HEK293T (cell line): ENCODE data around the gene TRIM38.

Experiments
- CTCF ChIA-PET: fragments of 350-600 bp; formaldehyde crosslinking; extraction: SDS; loops from one replicate; lab custom pipeline; 2021; ENCODE audit warnings: antibody characterized with exemption, inconsistent platforms; lab: Yijun Ruan, JAX
- POLR2A ChIA-PET: fragments of 350-600 bp; formaldehyde crosslinking; extraction: SDS; loops from one replicate; lab custom pipeline; 2020; ENCODE audit warnings: antibody characterized with exemption, inconsistent platforms; lab: Yijun Ruan, JAX
- DNase-seq: peaks from one replicate; pipeline ENCODE4 v3.0.0; 2012; ENCODE audit warnings: mixed read lengths; ENCODE audit errors: extremely low spot score
- ARNT ChIP-seq: fragments of 450-650 bp; IDR thresholded peaks from 2 replicates; pipeline ENCODE4 v1.6.1; 2017; ENCODE audit warnings: mild to moderate bottlenecking
- BHLHE40 ChIP-seq: fragments of 450-650 bp; IDR thresholded peaks from 2 replicates; pipeline ENCODE4 v1.6.1; 2016; ENCODE audit warnings: mild to moderate bottlenecking, moderate library complexity, borderline replicate concordance
- CTBP1 ChIP-seq: fragments of 450-650 bp; IDR thresholded peaks from 2 replicates; pipeline ENCODE4 v1.6.1; 2016; ENCODE audit warnings: borderline replicate concordance
- ELF4 ChIP-seq: fragments of 450-650 bp; IDR thresholded peaks from 2 replicates; pipeline ENCODE4 v1.6.1; 2017; ENCODE audit warnings: antibody characterized with exemption
- FOXA1 ChIP-seq: fragments of 450-650 bp; IDR thresholded peaks from 2 replicates; pipeline ENCODE4 v1.6.1; 2016; ENCODE audit warnings: mild to moderate bottlenecking
- FOXK2 ChIP-seq: fragments of 450-650 bp; IDR thresholded peaks from 2 replicates; pipeline ENCODE4 v1.6.1; 2016; ENCODE audit warnings: mild to moderate bottlenecking
- FOXM1 ChIP-seq: fragments of 450-650 bp; IDR thresholded peaks from 2 replicates; pipeline ENCODE4 v1.6.1; 2017; ENCODE audit warnings: mild to moderate bottlenecking, borderline replicate concordance
- HDGF ChIP-seq: fragments of 450-650 bp; IDR thresholded peaks from 2 replicates; pipeline ENCODE4 v1.6.1; 2017; ENCODE audit warnings: antibody characterized with exemption, borderline replicate concordance
- L3MBTL2 ChIP-seq: fragments of 450-650 bp; conservative IDR thresholded peaks from 2 replicates; pipeline ENCODE4 v1.6.1; 2016; ENCODE audit warnings: mild to moderate bottlenecking
- LEF1 ChIP-seq: fragments of 450-650 bp; IDR thresholded peaks from 2 replicates; pipeline ENCODE4 v1.6.1; 2017; ENCODE audit warnings: mild to moderate bottlenecking, borderline replicate concordance
- NFRKB ChIP-seq: fragments of 450-650 bp; IDR thresholded peaks from 2 replicates; pipeline ENCODE4 v1.6.1; 2016; ENCODE audit warnings: mild to moderate bottlenecking, moderate library complexity
- SP1 ChIP-seq: fragments of 450-650 bp; IDR thresholded peaks from 2 replicates; pipeline ENCODE4 v1.6.1; 2017
- SUZ12 ChIP-seq: fragments of 450-650 bp; IDR thresholded peaks from 2 replicates; pipeline ENCODE4 v1.6.1; 2016; ENCODE audit warnings: mild to moderate bottlenecking
- ZNF384 ChIP-seq: fragments of 450-650 bp; IDR thresholded peaks from 2 replicates; pipeline ENCODE4 v1.6.1; 2016
- TF ChIP-seq, protein P1 (sequence below): fragments of 450-650 bp; IDR thresholded peaks from 2 replicates; pipeline ENCODE4 v1.6.1; 2016

TRIM38 gene

GRCh38 chr6:26021001-26021349, 58.4 kb downstream of the TRIM38 start:
- CTCF ChIA-PET, result interaction anchor here (0.6 kb wide), 1 partner anchor 17 kb away, joined by 3 read pairs; no protein-coding TSS in a partner anchor
- TF ChIP-seq NFRKB, result peak; percentile 39; the same call in 1 of the 2 replicates
- TF ChIP-seq BHLHE40, result no peak
- POLR2A ChIA-PET, result interaction anchor here (0.6 to 16.4 kb wide), 29 partner anchors 10 to 1872 kb away, joined by 3 to 715 read pairs (median 5); a partner anchor contains a TSS
- DNase-seq, result no peak

- DNase-seq, result peak; percentile 75
- no peak for TF ChIP-seq ARNT
- TF ChIP-seq LEF1, result no peak
- no peak for TF ChIP-seq CTBP1
- TF ChIP-seq NFRKB, result 0 out of 2 replicates have a peak, but pooled peaks have one; percentile 10
- no peak for TF ChIP-seq SUZ12
- TF ChIP-seq BHLHE40, result no peak
- TF ChIP-seq HDGF, result no peak
- TF ChIP-seq FOXA1, result no peak
- no peak for TF ChIP-seq ELF4
- no peak for TF ChIP-seq FOXK2
- TF ChIP-seq L3MBTL2, result peak; percentile 84
- TF ChIP-seq FOXM1, result no peak
- TF ChIP-seq ZNF384, result no peak
- ChIA-PET CTCF (interaction anchor here (0.6 kb wide), 2 partner anchors 11 to 18 kb away, joined by 3 read pairs; no protein-coding TSS in a partner anchor), POLR2A (interaction anchor here (0.6 to 16.4 kb wide), 31 partner anchors 10 to 1872 kb away, joined by 3 to 715 read pairs (median 4); a partner anchor contains a TSS)
Observed at GRCh38 chr6:26021350-26022131, 58.9 kb downstream of the TRIM38 start.

GRCh38 chr6:26022132-26022472, 59.5 kb downstream of the TRIM38 start:
- ChIA-PET CTCF (interaction anchor here (0.6 kb wide), 1 partner anchor 11 kb away, joined by 3 read pairs; no protein-coding TSS in a partner anchor), POLR2A (interaction anchor here (0.5 to 16.4 kb wide), 21 partner anchors 9 to 1871 kb away, joined by 3 to 715 read pairs (median 3); a partner anchor contains a TSS)
- no peak for TF ChIP-seq SP1
- TF ChIP-seq, protein P1, sequence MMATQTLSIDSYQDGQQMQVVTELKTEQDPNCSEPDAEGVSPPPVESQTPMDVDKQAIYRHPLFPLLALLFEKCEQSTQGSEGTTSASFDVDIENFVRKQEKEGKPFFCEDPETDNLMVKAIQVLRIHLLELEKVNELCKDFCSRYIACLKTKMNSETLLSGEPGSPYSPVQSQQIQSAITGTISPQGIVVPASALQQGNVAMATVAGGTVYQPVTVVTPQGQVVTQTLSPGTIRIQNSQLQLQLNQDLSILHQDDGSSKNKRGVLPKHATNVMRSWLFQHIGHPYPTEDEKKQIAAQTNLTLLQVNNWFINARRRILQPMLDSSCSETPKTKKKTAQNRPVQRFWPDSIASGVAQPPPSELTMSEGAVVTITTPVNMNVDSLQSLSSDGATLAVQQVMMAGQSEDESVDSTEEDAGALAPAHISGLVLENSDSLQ, result peak; percentile 71
- DNase-seq, result peak; percentile 47

DNA sequence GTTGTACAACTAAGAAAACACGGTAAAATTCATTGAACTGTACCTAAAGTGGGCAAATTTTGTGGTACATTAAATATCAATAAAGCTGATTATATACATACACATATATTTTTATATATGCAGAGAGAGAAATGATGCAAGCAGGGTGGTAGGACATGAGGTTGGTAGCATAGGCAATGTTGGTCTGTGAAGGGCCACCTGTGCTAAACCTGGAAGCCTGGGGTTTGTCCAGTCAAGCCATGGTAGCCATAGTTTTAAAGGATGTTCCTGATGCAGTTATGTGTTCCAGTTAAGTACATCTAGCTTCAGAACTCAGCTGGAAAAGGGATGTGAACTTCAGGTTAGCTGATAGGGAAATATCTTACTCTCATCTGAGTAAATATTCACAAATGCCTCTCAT, 60.1 kb downstream of the TRIM38 start:
- TF ChIP-seq, protein P1, result no peak
- TF ChIP-seq LEF1, result no peak
- TF ChIP-seq ELF4, result no peak
- TF ChIP-seq BHLHE40, result no peak
- ChIA-PET POLR2A (interaction anchor here (0.5 to 16.4 kb wide), 17 partner anchors 9 to 1870 kb away, joined by 3 to 715 read pairs (median 4); a partner anchor contains a TSS), CTCF (interaction anchor here (0.7 kb wide), 1 partner anchor 29 kb away, joined by 4 read pairs; no protein-coding TSS in a partner anchor)
- no peak for DNase-seq

GRCh38 chr6:26024651-26025046, 62.0 kb downstream of the TRIM38 start:
- no peak for DNase-seq
- CTCF ChIA-PET, result interaction anchor here (1.0 to 2.8 kb wide), 2 partner anchors 33 to 72 kb away, joined by 3 to 7 read pairs; no protein-coding TSS in a partner anchor
- no peak for TF ChIP-seq FOXA1
- TF ChIP-seq FOXM1, result no peak
- TF ChIP-seq BHLHE40, result no peak
- TF ChIP-seq ELF4, result no peak
- no peak for TF ChIP-seq HDGF
- POLR2A ChIA-PET, result interaction anchor here (1.1 to 16.4 kb wide), 6 partner anchors 7 to 192 kb away, joined by 3 to 715 read pairs (median 166); a partner anchor contains a TSS

- DNase-seq, result no peak
- CTCF ChIA-PET, result interaction anchor here (0.9 to 2.8 kb wide), 5 partner anchors 33 to 73 kb away, joined by 3 to 7 read pairs (median 4); no protein-coding TSS in a partner anchor
- TF ChIP-seq NFRKB (no peak), FOXA1 (no peak), ZNF384 (no peak), SUZ12 (no peak), FOXK2 (no peak), L3MBTL2 (no peak), LEF1 (no peak), CTBP1 (no peak), BHLHE40 (no peak)
- TF ChIP-seq, protein P1, result no peak
- POLR2A ChIA-PET, result interaction anchor here (0.6 to 16.4 kb wide), 15 partner anchors 9 to 1839 kb away, joined by 3 to 715 read pairs (median 14); a partner anchor contains a TSS
Observed at GRCh38 chr6:26025047-26025893, 62.7 kb downstream of the TRIM38 start.
